KOPT-K1 (cell line): Measurements from ENCODE around the gene ZSCAN25.
A peak's percentile ranks its signal among the peaks of the same experiment; 100 is the strongest.
"Not testable (repeated sequence)": the region's sequence is repeated elsewhere in the genome, so short reads cannot be mapped to it uniquely, and the experiment has no call there.

Source experiments
- H3K27ac ChIP-seq: fragments of 200-600 bp; sonication (generic); 2 replicates; pipeline ENCODE4 v1.5.1; 2016; ENCODE audit warnings: antibody characterized with exemption, mild to moderate bottlenecking, low read depth, low read length; ENCODE audit not compliant: poor library complexity, severe bottlenecking
- H3K36me3 ChIP-seq: fragments of 200-600 bp; sonication (generic); 2 replicates; pipeline ENCODE4 v1.5.1; 2017; ENCODE audit warnings: antibody characterized with exemption, mild to moderate bottlenecking, low read length, moderate library complexity; ENCODE audit not compliant: insufficient read depth
- H3K9me3 ChIP-seq: fragments of 200-600 bp; sonication (generic); 2 replicates; pipeline ENCODE4 v1.5.1; 2017; ENCODE audit warnings: antibody characterized with exemption, low read length, mild to moderate bottlenecking; ENCODE audit not compliant: insufficient read depth, poor library complexity, severe bottlenecking

The ZSCAN25 gene

DNA sequence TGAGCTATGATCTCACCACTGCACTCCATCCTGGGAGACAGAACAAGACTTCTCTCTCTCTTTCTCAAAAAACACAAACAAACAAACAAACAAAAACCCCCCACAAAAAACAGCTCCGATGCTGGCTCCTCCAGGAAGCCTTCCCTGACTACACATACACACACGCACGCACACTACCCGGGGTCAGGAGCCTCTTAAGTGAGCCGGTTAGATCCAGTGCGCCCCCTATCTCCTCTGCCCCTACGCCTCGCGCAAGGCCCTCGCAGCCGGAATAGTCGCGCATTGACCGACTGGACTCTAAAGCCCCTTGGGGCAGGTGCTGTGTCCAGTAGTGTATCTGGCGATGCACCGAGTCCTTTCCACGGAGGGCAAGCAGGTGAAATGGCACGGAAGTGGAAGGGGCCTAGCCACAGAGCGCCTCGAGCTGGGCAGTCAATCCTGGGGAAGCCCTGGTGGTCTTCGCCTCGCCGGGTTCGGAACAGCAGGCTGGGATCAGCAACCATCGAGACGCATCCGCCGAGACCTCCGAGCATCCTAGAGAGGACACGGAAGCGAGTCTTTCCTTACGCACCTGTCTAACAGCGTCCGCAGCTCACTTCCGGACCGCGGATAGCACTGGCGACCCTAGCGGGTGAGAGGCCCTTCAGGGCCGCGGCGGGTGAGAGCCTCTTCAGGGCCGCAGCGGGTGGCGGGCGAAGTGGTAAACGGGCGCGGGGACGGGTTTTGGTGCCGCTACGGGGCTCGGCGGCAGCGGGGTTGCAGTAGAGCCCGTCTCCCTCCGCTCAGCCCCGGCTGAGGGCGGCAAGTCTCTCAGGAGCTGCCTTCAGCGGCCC, at the start of gene ZSCAN25:
TSS of gene ZSCAN25 (plus strand) at position 588 of the 833 bp plus-strand sequence. CDS start 2,661 bp downstream, outside the sequence.
- peak within 1 kb of the TSS; percentile 88 for H3K27ac ChIP-seq
- peaks cover 37% of the 10 kb centered on the region for H3K36me3 ChIP-seq
- no peaks in the 10 kb centered on the region for H3K9me3 ChIP-seq

DNA sequence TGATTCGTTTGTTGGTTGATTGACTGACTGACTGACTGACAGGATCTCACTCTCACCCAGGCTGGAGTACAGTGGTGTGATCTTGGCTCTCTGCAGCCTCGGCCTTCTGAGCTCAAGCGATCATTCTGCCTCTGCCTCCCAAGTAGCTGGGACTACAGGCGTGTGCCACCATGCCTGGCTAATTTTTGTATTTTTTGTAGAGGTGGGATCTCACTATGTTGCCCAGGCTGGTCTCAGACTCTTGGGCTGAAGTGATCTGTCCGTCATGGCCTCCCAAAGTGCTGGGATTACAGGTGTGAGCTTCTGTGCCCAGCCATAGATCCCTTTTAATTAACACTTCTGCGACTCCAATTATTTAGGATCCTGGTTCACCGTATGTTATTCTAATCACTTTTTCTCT, 48.0 kb upstream of the ZSCAN25 start:
- not testable (repeated sequence) for H3K27ac ChIP-seq, H3K9me3 ChIP-seq
- H3K36me3 ChIP-seq = peaks cover 98% of the 10 kb centered on the region

DNA sequence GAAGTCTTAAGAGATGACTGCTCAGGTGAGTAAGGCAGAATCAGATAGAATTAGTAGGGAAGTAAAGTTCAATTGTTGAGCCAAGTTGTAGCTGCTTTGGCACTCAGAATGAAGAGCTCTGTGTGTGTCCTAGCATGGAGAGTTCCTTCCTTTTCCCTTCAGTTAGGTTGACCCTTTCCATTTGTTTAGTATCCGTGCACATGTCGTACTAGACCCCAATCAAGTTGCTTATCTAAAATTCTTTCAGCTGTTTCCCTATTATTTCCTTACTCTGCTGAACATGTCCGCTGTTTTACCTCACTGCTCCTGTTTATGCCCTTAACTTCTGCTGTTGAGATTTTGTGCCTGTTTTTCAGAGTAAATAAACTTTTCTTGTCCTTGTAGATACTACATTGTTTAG, 45.0 kb upstream of the ZSCAN25 start:
- Histone ChIP-seq H3K9me3 (no peaks in the 10 kb centered on the region), H3K27ac (no peak overlapping the region), H3K36me3 (peaks cover 83% of the 10 kb centered on the region)

DNA sequence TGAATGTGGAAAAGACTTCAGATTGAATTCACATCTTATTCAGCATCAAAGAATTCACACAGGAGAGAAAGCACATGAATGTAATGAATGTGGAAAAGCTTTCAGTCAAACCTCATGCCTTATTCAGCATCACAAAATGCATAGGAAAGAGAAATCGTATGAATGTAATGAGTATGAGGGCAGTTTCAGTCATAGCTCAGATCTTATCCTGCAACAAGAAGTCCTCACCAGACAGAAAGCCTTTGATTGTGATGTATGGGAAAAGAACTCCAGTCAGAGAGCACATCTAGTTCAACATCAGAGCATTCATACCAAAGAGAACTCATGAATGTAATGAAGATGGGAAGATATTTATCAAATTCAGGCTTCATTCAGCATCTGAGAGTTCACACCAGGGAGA, 43.5 kb upstream of the ZSCAN25 start:
- Histone ChIP-seq H3K36me3 (peaks cover 69% of the 10 kb centered on the region), H3K27ac (no peak overlapping the region), H3K9me3 (no peaks in the 10 kb centered on the region)

DNA sequence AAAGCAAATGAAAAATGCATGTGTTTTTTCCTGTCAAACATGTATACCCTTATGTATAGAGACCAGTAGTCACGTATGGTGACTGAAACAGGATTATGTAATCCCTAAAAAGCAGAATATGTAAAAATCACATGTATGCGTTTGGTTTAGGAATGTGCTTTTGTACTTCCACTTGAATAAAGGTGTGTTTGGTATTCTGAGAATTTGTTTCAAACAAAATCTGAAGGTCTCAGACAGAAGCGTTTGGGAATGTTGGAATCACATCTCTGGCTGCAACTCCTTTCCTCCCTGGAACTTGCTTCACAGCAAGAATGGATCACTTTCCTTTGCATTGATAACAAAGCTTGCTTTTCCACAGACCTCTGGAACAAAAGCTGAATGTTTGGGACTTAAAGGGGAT, 40.5 kb upstream of the ZSCAN25 start:
- Histone ChIP-seq H3K27ac (no peak overlapping the region), H3K9me3 (no peaks in the 10 kb centered on the region), H3K36me3 (peaks cover 40% of the 10 kb centered on the region)

DNA sequence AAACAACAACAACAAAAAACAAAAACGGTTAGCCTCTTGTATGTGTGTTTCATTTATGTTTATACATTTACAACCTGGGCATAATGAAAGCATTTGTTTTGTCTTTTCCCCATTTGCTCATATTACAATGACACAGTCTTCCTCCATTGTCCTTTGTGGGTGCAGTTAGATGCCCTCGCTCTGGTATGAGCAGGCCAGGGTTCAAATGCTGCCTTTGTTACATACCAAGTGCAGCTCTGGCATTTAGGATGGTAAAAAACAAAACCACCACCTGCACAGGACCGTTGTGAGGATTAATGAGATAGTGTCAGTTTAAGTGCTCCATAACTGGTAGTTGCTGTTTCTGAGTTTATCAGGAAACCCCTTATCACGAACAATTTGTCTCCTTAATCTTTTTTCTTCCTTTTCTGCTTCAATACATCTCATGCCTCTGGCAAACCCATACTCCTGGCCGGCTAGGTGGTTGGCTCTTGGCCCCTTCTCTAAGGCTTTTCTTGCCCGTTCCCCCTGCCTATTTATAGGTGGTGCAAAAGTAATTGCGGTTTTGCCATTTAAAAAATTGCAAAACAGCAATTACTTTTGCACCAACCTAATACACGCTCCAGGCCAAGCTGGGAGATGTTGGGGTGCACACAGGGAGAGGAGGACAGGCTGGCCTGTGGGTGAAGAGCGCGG, 37.3 kb upstream of the ZSCAN25 start:
- no peak overlapping the region for H3K27ac ChIP-seq
- no peaks in the 10 kb centered on the region for H3K9me3 ChIP-seq
- peaks cover 10% of the 10 kb centered on the region for H3K36me3 ChIP-seq

DNA sequence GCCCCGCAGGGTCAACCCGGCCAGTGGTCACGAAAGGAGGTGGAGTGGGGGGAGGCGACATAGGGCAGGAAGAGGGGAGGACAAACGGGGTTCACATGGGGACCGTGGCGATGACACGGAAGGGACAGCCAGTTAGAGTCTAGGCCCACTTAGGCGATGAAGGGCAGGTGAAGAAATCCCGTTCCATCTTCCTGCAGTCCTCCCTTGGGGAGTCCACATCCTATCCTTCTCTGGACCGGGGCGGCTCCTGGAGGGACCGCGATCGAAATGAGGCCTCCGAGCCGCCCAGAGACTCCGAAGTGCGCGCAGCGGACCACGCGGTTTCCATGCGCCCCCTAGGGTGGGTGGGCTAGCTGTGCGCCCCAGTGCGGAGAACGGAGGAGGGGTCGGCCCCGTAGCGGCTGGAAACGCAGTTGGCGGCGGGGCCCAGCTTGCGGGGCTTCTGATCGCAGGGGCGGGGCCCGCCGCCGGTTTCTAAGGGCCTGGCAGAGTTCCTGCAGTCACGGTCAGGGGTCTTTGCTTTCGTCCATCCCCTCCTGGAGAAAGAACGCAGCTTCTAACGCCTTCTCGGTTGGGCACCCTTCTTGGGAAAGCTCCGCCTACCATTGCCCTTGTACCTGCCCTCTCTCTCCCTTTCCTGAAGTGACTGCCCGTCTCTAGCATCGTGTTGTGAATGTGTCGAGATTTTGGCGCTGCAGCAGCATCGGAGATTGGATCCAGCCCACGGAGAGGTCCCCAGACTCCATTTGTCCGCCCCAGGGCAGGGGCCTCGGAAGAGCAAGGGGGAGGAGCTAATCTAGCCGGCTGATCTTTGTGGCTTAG, 36.6 kb upstream of the ZSCAN25 start:
- Histone ChIP-seq H3K36me3 (peaks cover 2% of the 10 kb centered on the region; the same call in 1 of the 2 replicates), H3K9me3 (no peaks in the 10 kb centered on the region), H3K27ac (no peak overlapping the region)

DNA sequence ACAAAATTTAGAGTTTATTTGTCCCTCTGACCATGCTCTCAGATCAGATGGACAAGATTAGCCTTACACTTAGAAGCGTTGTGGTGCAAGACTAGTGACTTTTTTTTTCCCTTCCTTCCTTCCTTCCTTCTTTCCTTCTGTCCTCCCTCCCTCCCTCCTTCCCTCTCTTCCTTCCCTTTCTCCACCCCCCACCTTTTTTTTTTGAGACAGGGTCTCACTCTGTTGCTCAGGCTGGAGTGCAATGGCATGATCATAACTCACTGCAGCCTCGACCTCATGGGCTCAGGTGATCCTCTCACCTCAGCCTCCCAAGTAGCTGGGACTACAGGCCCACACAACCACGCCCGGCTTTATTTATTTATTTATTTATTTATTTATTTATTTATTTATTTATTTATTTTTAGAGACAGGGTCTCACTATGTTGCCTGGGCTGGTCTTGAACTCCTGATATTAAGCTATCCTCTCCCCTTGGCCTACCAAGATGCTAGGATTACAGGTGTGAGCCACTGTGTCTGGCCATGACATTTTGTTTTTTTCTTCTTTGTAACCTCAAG, 35.9 kb upstream of the ZSCAN25 start:
- H3K9me3 ChIP-seq, H3K36me3 ChIP-seq, H3K27ac ChIP-seq: not testable (repeated sequence)

DNA sequence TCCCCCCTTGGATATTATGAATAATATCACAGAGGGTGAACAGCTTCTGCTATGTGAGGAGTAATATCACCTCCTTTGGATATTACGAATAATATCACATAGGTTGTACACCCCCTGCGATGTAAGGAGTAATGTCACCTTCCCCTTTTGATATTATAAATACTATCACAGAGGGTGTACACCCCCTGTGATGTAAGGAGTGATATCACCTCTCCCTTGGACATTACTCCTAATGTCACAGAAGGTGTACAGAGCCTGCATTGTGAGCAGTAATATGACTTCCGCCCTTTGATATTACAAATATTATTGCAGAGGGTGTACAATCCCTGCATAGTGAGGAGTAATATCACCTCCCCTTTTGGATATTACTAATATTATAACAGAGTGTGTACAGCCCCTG, 27.9 kb upstream of the ZSCAN25 start:
- Histone ChIP-seq H3K9me3 (no peaks in the 10 kb centered on the region), H3K27ac (no peak overlapping the region), H3K36me3 (no peaks in the 10 kb centered on the region)

DNA sequence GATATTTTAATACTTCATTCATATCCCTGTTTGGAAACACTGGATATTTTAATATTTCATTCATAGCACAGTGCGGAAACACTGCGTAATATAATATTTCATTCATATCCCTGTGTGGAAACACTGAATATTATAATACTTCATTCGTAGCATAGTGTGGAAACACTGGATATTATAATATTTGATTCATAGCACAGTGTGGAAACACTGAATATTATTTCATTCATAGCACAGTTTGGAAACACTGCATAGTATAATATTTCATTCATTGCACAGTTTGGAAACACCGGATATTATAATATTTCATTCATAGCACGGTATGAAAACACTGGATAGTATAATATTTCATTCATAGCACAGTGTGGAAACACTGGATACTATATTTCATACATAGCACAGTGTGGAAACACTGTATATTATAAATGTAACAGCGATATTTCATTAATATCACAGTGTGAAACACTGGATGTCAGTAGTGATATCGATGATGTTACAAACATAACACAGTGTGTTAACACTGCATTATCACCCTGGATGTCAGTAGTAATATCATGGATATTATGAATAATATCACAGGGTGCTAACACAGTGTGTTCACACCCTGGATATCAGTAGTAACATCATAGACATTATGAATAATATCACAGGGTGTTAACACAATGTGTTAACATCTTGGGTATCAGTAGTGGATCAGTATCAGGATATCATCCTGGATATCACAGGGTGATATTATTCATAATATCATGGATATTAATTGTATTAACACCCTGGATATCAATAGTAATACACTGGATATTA, 21.6 kb upstream of the ZSCAN25 start:
- Histone ChIP-seq H3K36me3 (no peaks in the 10 kb centered on the region), H3K9me3 (no peaks in the 10 kb centered on the region), H3K27ac (no peak overlapping the region)

DNA sequence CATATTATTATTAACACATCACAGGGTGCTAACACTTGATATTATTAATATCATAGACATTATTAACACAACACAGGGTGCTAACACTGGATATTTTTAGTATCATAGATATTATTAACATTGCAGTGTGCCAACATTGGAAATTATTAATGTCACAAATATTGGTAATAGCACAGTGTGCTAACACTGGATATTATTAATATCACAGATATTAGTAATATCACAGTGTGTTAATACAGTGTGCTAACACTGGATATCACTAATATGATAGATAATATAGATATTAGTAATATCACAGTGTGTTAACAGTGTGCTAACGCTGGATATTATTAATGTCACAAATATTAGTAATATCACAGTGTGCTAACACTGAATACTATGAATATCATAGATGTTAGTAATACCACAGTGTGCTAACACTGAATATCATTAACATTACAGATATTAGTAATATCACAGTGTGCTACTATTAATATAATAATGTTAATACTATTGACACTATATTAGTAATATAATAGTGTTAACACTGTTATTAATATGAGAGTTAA, 20.3 kb upstream of the ZSCAN25 start:
- H3K27ac ChIP-seq = no peak overlapping the region
- H3K36me3 ChIP-seq = no peaks in the 10 kb centered on the region

DNA sequence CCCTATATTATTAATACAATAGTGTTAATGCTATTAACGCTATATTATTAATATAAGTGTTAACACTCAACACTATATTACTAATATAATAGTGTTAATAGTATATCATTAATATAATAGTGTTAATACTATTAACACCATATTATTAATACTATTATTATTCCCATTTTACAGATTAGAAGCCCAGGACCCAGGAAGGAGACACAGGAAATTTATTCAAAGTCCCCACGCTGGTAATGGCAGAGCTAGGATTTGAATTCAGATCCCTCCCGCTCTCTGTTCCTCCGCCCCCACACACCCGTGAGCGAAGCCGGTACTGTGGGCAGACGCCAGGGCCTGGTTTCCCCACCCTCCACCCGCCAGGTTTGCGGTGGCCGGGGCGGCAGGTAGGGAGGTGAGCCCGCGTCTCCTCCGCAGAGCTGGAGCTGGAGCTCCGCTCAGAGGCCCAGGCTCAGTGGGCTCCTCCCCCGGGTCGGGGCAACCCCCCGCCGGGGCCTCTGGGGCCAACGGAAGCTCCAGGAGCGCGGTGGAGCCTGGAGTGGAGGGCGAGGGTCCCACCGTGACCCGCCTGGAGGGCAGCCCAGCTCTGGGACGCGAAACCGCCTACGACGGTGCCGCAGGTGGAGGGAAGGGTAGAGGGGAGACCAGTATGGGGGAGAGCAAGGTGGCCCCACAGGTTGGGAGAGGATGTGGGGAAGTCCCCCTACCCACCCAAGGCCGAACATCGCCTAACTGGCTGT, 18.8 kb upstream of the ZSCAN25 start, which contains the start of gene TMEM225B:
TSS of gene TMEM225B (plus strand) at position 506 of the 740 bp plus-strand sequence. CDS start 6,122 bp downstream, outside the sequence.
- no peaks in the 10 kb centered on the region for H3K9me3 ChIP-seq
- no peak within 1 kb of the TSS for H3K27ac ChIP-seq
- no peaks in the 10 kb centered on the region for H3K36me3 ChIP-seq

More for the DNA sequence above, 20.3 kb upstream of the ZSCAN25 start:
- H3K9me3 ChIP-seq = no peaks in the 10 kb centered on the region

DNA sequence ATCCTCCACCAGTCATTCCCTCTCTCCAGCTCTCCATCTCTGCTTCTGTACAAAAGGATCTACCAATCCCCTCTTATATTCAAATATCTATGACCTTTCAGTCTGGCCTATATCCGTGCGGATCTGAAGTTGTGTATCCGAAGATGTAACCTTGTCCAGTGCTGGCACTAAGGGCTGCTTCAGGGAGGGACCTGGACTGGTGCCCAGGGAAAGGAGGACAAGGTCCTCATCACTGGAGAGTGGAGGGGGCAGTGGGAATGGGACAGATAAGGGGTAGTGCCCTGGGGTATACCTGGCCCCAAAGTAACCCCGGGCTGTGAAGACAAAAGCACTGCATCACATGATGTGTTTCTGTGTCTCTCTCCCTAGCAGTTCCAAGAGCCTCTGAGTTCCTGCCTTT, 16.9 kb upstream of the ZSCAN25 start:
- H3K27ac ChIP-seq = no peak overlapping the region
- no peaks in the 10 kb centered on the region for H3K36me3 ChIP-seq
- no peaks in the 10 kb centered on the region for H3K9me3 ChIP-seq
